ENCODE data around the gene PPP2R3A.
"Not testable (repeated sequence)": the region's sequence is repeated elsewhere in the genome, so short reads cannot be mapped to it uniquely, and the experiment has no call there.

The PPP2R3A gene

GRCh38 chr3:135965506-135966270 lies at the start of gene PPP2R3A:
Gene PPP2R3A, plus strand, starts transcription at chr3:135965728. Its CDS starts 35,771 bp downstream, at chr3:136001499.
- peak; percentile 69 to 86 for DNase-seq

- no peak for DNase-seq
These were observed 49.2 kb upstream of the PPP2R3A start for GRCh38 chr3:135916310-135916709.

GRCh38 chr3:135917076-135917475 lies 48.5 kb upstream of the PPP2R3A start:
- no peak for DNase-seq

- no peak for DNase-seq
These were observed 47.5 kb upstream of the PPP2R3A start for GRCh38 chr3:135917927-135918597.

- DNase-seq = peak in 1 of 2 experiments; percentile 11
These were observed 46.9 kb upstream of the PPP2R3A start for GRCh38 chr3:135918600-135918999.

GRCh38 chr3:135920275-135920674 lies 45.3 kb upstream of the PPP2R3A start:
- no peak for DNase-seq

GRCh38 chr3:135922903-135923250 lies 42.7 kb upstream of the PPP2R3A start:
- DNase-seq = no peak

- DNase-seq = no peak
These were observed 41.0 kb upstream of the PPP2R3A start for GRCh38 chr3:135924506-135924905.

GRCh38 chr3:135926664-135927063 lies 38.9 kb upstream of the PPP2R3A start:
- DNase-seq = no peak

- DNase-seq = no peak
These were observed 38.4 kb upstream of the PPP2R3A start for GRCh38 chr3:135927155-135927554.

- DNase-seq = no peak
These were observed 35.9 kb upstream of the PPP2R3A start for GRCh38 chr3:135929670-135930069.

- no peak for DNase-seq
These were observed 35.3 kb upstream of the PPP2R3A start for GRCh38 chr3:135930255-135930654.

- not testable (repeated sequence) for DNase-seq
These were observed 30.4 kb upstream of the PPP2R3A start for GRCh38 chr3:135935171-135935570.

GRCh38 chr3:135937766-135938165 lies 27.8 kb upstream of the PPP2R3A start:
- not testable (repeated sequence) for DNase-seq

- DNase-seq = peak; percentile 20 to 70
These were observed 20.7 kb upstream of the PPP2R3A start for GRCh38 chr3:135944831-135945230.

GRCh38 chr3:135950941-135951340 lies 14.6 kb upstream of the PPP2R3A start:
- DNase-seq = no peak

GRCh38 chr3:135964160-135964955 lies 1.2 kb upstream of the PPP2R3A start:
- DNase-seq = no peak

GRCh38 chr3:135965129-135965505 lies 411 bp upstream of the PPP2R3A start:
- DNase-seq = peak; percentile 64 to 65

- DNase-seq = peak; percentile 0 to 25
These were observed 888 bp downstream of the PPP2R3A start for GRCh38 chr3:135966271-135966961.

- DNase-seq = no peak
These were observed 1.4 kb downstream of the PPP2R3A start for GRCh38 chr3:135966962-135967274.

- DNase-seq = no peak
These were observed 2.3 kb downstream of the PPP2R3A start for GRCh38 chr3:135967867-135968266.

- no peak for DNase-seq
These were observed 5.1 kb downstream of the PPP2R3A start for GRCh38 chr3:135970506-135971116.

GRCh38 chr3:135973841-135974240 lies 8.3 kb downstream of the PPP2R3A start:
- DNase-seq = no peak

Measured in SHP77 (cell line).